HFFc6 (cell line): ENCODE measurements around the gene IMP3. TPM values are rescaled to one million over a fixed set of nuclear protein-coding genes. Genes with fewer than 3 reads are reported as not detected.
A peak's percentile ranks its signal among the peaks of the same experiment; 100 is the strongest.

Experiments
- DNase-seq: peaks from one replicate; pipeline ENCODE4 v3.0.0-alpha.2; 2018
- H3K27ac Mint-ChIP-seq: 2 replicates; pipeline ENCODE4 v1.8.0; 2020; ENCODE audit warnings: mild to moderate bottlenecking, mixed read lengths
- H3K27me3 Mint-ChIP-seq: 2 replicates; pipeline ENCODE4 v1.8.0; 2021; ENCODE audit warnings: mild to moderate bottlenecking, moderate library complexity, mixed read lengths; ENCODE audit not compliant: insufficient read depth
- H3K36me3 Mint-ChIP-seq: 2 replicates; pipeline ENCODE4 v1.8.0; 2021; ENCODE audit warnings: low read depth, mixed read lengths
- H3K4me1 Mint-ChIP-seq: 2 replicates; pipeline ENCODE4 v1.8.0; 2020; ENCODE audit warnings: low read depth, mixed read lengths
- H3K4me3 Mint-ChIP-seq: 2 replicates; pipeline ENCODE4 v1.8.0; 2020; ENCODE audit warnings: mild to moderate bottlenecking, moderate library complexity, mixed read lengths
- H3K9me3 Mint-ChIP-seq: 2 replicates; pipeline ENCODE4 v1.8.0; 2020; ENCODE audit warnings: mild to moderate bottlenecking, mixed read lengths
- CTCF ChIP-seq: fragments of 200-600 bp; sonication (generic); IDR thresholded peaks from 2 replicates; pipeline ENCODE4 v1.5.0; 2021; ENCODE audit warnings: antibody characterized with exemption, mild to moderate bottlenecking
- total RNA-seq, 6 experiments: library from RNA; stranded (reverse); fragmentation: NEBNext Ultra II Directional; extraction: Animal tissue kit (Norgen Biotek cat#: 25700); gene quantifications; 2 replicates in 1 of 6; 3 replicates in 5 of 6; pipeline ENCODE4 v1.2.3, GENCODE V29; 2021

The IMP3 gene
- total RNA-seq, 6 experiments from 2014 or later = 55.1 to 62.9 (median 58.7) TPM

GRCh38 chr15:75625542-75626347 is 14.3 kb downstream of the IMP3 start, which contains the start of gene SNUPN:
TSS of gene SNUPN (minus strand) at chr15:75625725. CDS start at chr15:75621051, 4,674 bp downstream.
- Mint-ChIP-seq H3K27me3 (no peaks in the 10 kb centered on the region), H3K36me3 (no peaks in the 10 kb centered on the region), H3K4me3 (peak within 1 kb of the TSS; percentile 94), H3K9me3 (no peaks in the 10 kb centered on the region), H3K4me1 (peaks cover 32% of the 10 kb centered on the region), H3K27ac (peak within 1 kb of the TSS; percentile 99)
- no peak for TF ChIP-seq CTCF
- peak; percentile 77 for DNase-seq

GRCh38 chr15:75622505-75622904 is 17.5 kb downstream of the IMP3 start:
- H3K9me3 Mint-ChIP-seq = no peaks in the 10 kb centered on the region
- no peaks in the 10 kb centered on the region; the same call in none of the 2 replicates for H3K36me3 Mint-ChIP-seq
- no peak overlapping the region for H3K4me3 Mint-ChIP-seq
- no peak for TF ChIP-seq CTCF
- H3K27ac Mint-ChIP-seq = peak overlapping the region; percentile 72
- H3K27me3 Mint-ChIP-seq = no peaks in the 10 kb centered on the region
- DNase-seq = no peak
- peaks cover 37% of the 10 kb centered on the region for H3K4me1 Mint-ChIP-seq

- Mint-ChIP-seq H3K4me1 (peaks cover 27% of the 10 kb centered on the region), H3K9me3 (no peaks in the 10 kb centered on the region), H3K4me3 (peak overlapping the region; percentile 79), H3K27me3 (no peaks in the 10 kb centered on the region), H3K27ac (peak overlapping the region; percentile 91), H3K36me3 (peaks cover 11% of the 10 kb centered on the region)
- DNase-seq = peak; percentile 87
- peak; percentile 61 for TF ChIP-seq CTCF
Observed at GRCh38 chr15:75620841-75621391, 19.1 kb downstream of the IMP3 start.

- peak overlapping the region; percentile 79 for H3K4me3 Mint-ChIP-seq
- TF ChIP-seq CTCF = no peak
- peaks cover 17% of the 10 kb centered on the region for H3K36me3 Mint-ChIP-seq
- no peaks in the 10 kb centered on the region for H3K9me3 Mint-ChIP-seq
- no peaks in the 10 kb centered on the region for H3K27me3 Mint-ChIP-seq
- peaks cover 24% of the 10 kb centered on the region for H3K4me1 Mint-ChIP-seq
- peak; percentile 16 for DNase-seq
- peak overlapping the region; percentile 91 for H3K27ac Mint-ChIP-seq
Observed at GRCh38 chr15:75620058-75620820, 19.8 kb downstream of the IMP3 start.

GRCh38 chr15:75616766-75617165 is 23.3 kb downstream of the IMP3 start:
- Mint-ChIP-seq H3K36me3 (peaks cover 43% of the 10 kb centered on the region), H3K9me3 (no peaks in the 10 kb centered on the region), H3K4me3 (no peak overlapping the region), H3K4me1 (peaks cover 19% of the 10 kb centered on the region), H3K27me3 (no peaks in the 10 kb centered on the region), H3K27ac (no peak overlapping the region)
- TF ChIP-seq CTCF = no peak
- DNase-seq = no peak
